OCI-LY3 (cell line): Measurements from ENCODE around the gene HPCAL1.

Experiments used
- H2AFZ ChIP-seq: fragments of 200-600, 300-600 bp; shearing (Covaris generic); 2 replicates; pipeline ENCODE4 v1.6.0; 2014; ENCODE audit warnings: antibody characterized with exemption, low read depth, low read length
- H3K27ac ChIP-seq: fragments of 200-600, 300-600 bp; sonication (generic); 2 replicates; pipeline ENCODE4 v1.5.1; 2014; ENCODE audit warnings: mild to moderate bottlenecking, low read length, moderate library complexity, mixed read lengths
- H3K27me3 ChIP-seq: fragments of 200-600, 300-600 bp; sonication (generic); 2 replicates; pipeline ENCODE4 v1.6.1; 2014; ENCODE audit warnings: low read depth, low read length, mixed read lengths
- H3K36me3 ChIP-seq: fragments of 200-600, 300-600 bp; sonication (generic); replicated peaks from 2 replicates; pipeline ENCODE3; 2014; ENCODE audit warnings: low read depth, low read length, mixed read lengths
- H3K4me1 ChIP-seq: fragments of 300-600, 200-600 bp; sonication (generic); 2 replicates; pipeline ENCODE4 v1.6.1; 2014; ENCODE audit warnings: low read length, mixed read lengths
- H3K4me2 ChIP-seq: fragments of 200-600, 300-600 bp; sonication (generic); 2 replicates; pipeline ENCODE4 v1.6.1; 2014; ENCODE audit warnings: low read length, mixed read lengths
- H3K4me3 ChIP-seq: fragments of 300-600, 200-600 bp; sonication (generic); 2 replicates; pipeline ENCODE4 v1.5.1; 2014; ENCODE audit warnings: antibody characterized with exemption, mild to moderate bottlenecking, low read length, moderate library complexity
- H3K79me2 ChIP-seq: fragments of 300-600, 200-600 bp; shearing (Covaris generic); 2 replicates; pipeline ENCODE4 v1.6.1; 2014; ENCODE audit warnings: mild to moderate bottlenecking, low read length, mixed read lengths
- H3K9ac ChIP-seq: fragments of 300-600, 200-600 bp; shearing (Covaris generic); 2 replicates; pipeline ENCODE4 v1.6.0; 2014; ENCODE audit warnings: mild to moderate bottlenecking, low read length, moderate library complexity
- H3K9me3 ChIP-seq: fragments of 200-600, 300-600 bp; shearing (Covaris generic); 2 replicates; pipeline ENCODE4 v1.6.1; 2014; ENCODE audit warnings: low read length, mixed read lengths; ENCODE audit not compliant: insufficient read depth
- H4K20me1 ChIP-seq: fragments of 200-600, 300-600 bp; sonication (generic); 2 replicates; pipeline ENCODE4 v1.6.1; 2016; ENCODE audit warnings: low read length, mixed read lengths; ENCODE audit not compliant: insufficient read depth
- CTCF ChIP-seq: fragments of 200-600, 300-600 bp; sonication (generic); IDR thresholded peaks from 2 replicates; pipeline ENCODE4 v1.5.1; 2014; ENCODE audit warnings: antibody characterized with exemption, low read length, low read depth
- EZH2phosphoT487 ChIP-seq: fragments of 200-600 bp; shearing (Covaris generic); IDR thresholded peaks from 2 replicates; pipeline ENCODE4 v1.6.1; 2018; ENCODE audit warnings: antibody characterized with exemption, mixed run types, low read depth

Gene HPCAL1

GRCh38 chr2:10329580-10329879 lies 26.8 kb downstream of the HPCAL1 start:
- Histone ChIP-seq H3K27ac (no peak overlapping the region), H3K4me3 (no peak overlapping the region), H3K9me3 (no peaks in the 10 kb centered on the region), H3K9ac (no peak overlapping the region), H2AFZ (0 out of 2 replicates have a peak overlapping the region, but pooled peaks have one; percentile 43), H3K36me3 (no peaks in the 10 kb centered on the region), H3K4me2 (peak overlapping the region; percentile 99), H4K20me1 (0 out of 2 replicates have a peak, but pooled peaks cover 7% of the 10 kb centered on the region), H3K79me2 (0 out of 2 replicates have a peak, but pooled peaks cover 3% of the 10 kb centered on the region), H3K27me3 (peaks cover 4% of the 10 kb centered on the region; the same call in 1 of the 2 replicates), H3K4me1 (peaks cover 48% of the 10 kb centered on the region)
- no peak for TF ChIP-seq CTCF
- no peak for TF ChIP-seq EZH2phosphoT487

- Histone ChIP-seq H3K4me1 (peaks cover 43% of the 10 kb centered on the region), H3K4me2 (peak overlapping the region; percentile 99), H3K27me3 (peaks cover 4% of the 10 kb centered on the region; the same call in 1 of the 2 replicates), H3K27ac (no peak overlapping the region), H3K4me3 (peak overlapping the region; percentile 80), H3K79me2 (0 out of 2 replicates have a peak, but pooled peaks cover 2% of the 10 kb centered on the region), H2AFZ (0 out of 2 replicates have a peak overlapping the region, but pooled peaks have one; percentile 43), H3K9ac (peak overlapping the region; percentile 56), H3K9me3 (no peaks in the 10 kb centered on the region), H4K20me1 (0 out of 2 replicates have a peak, but pooled peaks cover 7% of the 10 kb centered on the region), H3K36me3 (no peaks in the 10 kb centered on the region)
- TF ChIP-seq EZH2phosphoT487 (no peak), CTCF (no peak)
These were observed 27.4 kb downstream of the HPCAL1 start for GRCh38 chr2:10329880-10330699.

GRCh38 chr2:10330700-10331026 lies 28.0 kb downstream of the HPCAL1 start:
- Histone ChIP-seq H3K9ac (peak overlapping the region; percentile 56), H3K36me3 (no peaks in the 10 kb centered on the region), H3K4me2 (peak overlapping the region; percentile 99), H3K4me3 (peak overlapping the region; percentile 80), H3K27me3 (peaks cover 4% of the 10 kb centered on the region; the same call in 1 of the 2 replicates), H3K9me3 (no peaks in the 10 kb centered on the region), H3K27ac (no peak overlapping the region), H3K4me1 (peaks cover 37% of the 10 kb centered on the region), H4K20me1 (0 out of 2 replicates have a peak, but pooled peaks cover 7% of the 10 kb centered on the region), H2AFZ (no peak overlapping the region), H3K79me2 (no peaks in the 10 kb centered on the region)
- no peak for TF ChIP-seq CTCF
- no peak for TF ChIP-seq EZH2phosphoT487

GRCh38 chr2:10331027-10331701 lies 28.5 kb downstream of the HPCAL1 start:
- Histone ChIP-seq H3K27ac (no peak overlapping the region), H3K36me3 (no peaks in the 10 kb centered on the region), H3K4me3 (peak overlapping the region; percentile 80), H3K79me2 (no peaks in the 10 kb centered on the region), H3K9ac (peak overlapping the region; percentile 56), H3K4me2 (peak overlapping the region; percentile 99), H3K27me3 (peaks cover 4% of the 10 kb centered on the region; the same call in 1 of the 2 replicates), H2AFZ (peak overlapping the region; percentile 53; the same call in 1 of the 2 replicates), H4K20me1 (0 out of 2 replicates have a peak, but pooled peaks cover 4% of the 10 kb centered on the region), H3K4me1 (peaks cover 32% of the 10 kb centered on the region), H3K9me3 (no peaks in the 10 kb centered on the region)
- TF ChIP-seq CTCF (no peak), EZH2phosphoT487 (no peak)
